Activated naive CD8-positive, alpha-beta T cell (primary cell): ENCODE results near the gene RNU6-1.
A peak's percentile ranks its signal among the peaks of the same experiment; 100 is the strongest.

ENCODE experiments used
- H3K27ac Mint-ChIP-seq: one replicate; pipeline ENCODE4 v1.8.0; 2021; ENCODE audit warnings: mixed read lengths
- H3K27me3 Mint-ChIP-seq: one replicate; pipeline ENCODE4 v1.8.0; 2021; ENCODE audit warnings: mixed read lengths
- H3K36me3 Mint-ChIP-seq: one replicate; pipeline ENCODE4 v1.8.0; 2021; ENCODE audit warnings: mixed read lengths
- H3K4me1 Mint-ChIP-seq: one replicate; pipeline ENCODE4 v1.8.0; 2021; ENCODE audit warnings: low read depth, mixed read lengths
- H3K4me3 Mint-ChIP-seq: one replicate; pipeline ENCODE4 v1.8.0; 2021; ENCODE audit warnings: mild to moderate bottlenecking, mixed read lengths
- H3K9me3 Mint-ChIP-seq: one replicate; pipeline ENCODE4 v1.8.0; 2021; ENCODE audit warnings: low read depth, mixed read lengths

The RNU6-1 gene

DNA sequence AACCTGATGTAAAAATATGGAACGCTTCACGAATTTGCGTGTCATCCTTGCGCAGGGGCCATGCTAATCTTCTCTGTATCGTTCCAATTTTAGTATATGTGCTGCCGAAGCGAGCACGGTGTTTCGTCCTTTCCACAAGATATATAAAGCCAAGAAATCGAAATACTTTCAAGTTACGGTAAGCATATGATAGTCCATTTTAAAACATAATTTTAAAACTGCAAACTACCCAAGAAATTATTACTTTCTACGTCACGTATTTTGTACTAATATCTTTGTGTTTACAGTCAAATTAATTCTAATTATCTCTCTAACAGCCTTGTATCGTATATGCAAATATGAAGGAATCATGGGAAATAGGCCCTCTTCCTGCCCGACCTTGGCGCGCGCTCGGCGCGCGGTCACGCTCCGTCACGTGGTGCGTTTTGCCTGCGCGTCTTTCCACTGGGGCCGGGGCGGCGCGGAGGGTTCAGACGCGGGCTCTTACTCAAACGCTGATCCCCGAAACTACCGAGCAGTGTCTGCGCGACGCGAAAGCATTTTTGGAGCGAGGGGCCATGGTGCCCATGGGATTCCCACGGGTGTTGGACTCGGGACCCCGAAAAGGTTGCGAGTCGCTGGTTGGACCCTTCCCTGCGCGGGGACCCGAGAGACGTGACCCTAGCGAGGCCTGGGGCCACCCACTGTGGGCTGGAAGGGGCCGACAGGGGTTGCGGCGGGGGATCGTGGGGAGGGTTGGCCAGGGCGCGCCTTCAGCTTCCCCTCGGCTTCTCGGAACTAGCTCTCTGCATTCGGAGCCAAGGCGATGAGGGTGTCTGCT lies at the start of gene RNU6-1:
TSS of gene RNU6-1 (minus strand) at position 117 of the 820 bp plus-strand sequence.
- Mint-ChIP-seq H3K4me3 (peak within 1 kb of the TSS; percentile 92), H3K36me3 (no peaks in the 10 kb centered on the region), H3K4me1 (peaks cover 29% of the 10 kb centered on the region), H3K9me3 (no peaks in the 10 kb centered on the region), H3K27ac (peak within 1 kb of the TSS; percentile 97), H3K27me3 (no peaks in the 10 kb centered on the region)

DNA sequence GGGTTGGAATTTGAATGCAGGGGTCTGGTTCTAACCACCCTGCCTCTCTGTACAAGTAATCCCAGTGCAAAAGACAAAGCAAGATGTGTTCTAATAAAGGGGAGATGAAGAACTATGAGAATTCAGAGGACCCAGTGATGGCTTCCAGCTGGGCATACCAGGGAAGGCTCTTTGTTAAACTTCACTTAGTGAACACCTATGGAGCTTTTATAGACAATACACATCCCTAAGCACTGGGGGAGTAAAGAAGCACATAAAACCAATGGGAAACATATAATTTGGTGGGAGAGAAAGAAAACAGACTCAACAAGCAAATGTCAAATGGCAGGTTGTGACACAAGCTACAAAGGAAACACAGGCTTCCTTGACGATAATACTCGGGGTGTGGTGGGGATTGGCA lies 47.9 kb upstream of the RNU6-1 start:
- Mint-ChIP-seq H3K4me1 (peaks cover 13% of the 10 kb centered on the region), H3K27ac (no peak overlapping the region), H3K4me3 (no peak overlapping the region), H3K9me3 (no peaks in the 10 kb centered on the region), H3K36me3 (no peaks in the 10 kb centered on the region), H3K27me3 (peaks cover 9% of the 10 kb centered on the region)

DNA sequence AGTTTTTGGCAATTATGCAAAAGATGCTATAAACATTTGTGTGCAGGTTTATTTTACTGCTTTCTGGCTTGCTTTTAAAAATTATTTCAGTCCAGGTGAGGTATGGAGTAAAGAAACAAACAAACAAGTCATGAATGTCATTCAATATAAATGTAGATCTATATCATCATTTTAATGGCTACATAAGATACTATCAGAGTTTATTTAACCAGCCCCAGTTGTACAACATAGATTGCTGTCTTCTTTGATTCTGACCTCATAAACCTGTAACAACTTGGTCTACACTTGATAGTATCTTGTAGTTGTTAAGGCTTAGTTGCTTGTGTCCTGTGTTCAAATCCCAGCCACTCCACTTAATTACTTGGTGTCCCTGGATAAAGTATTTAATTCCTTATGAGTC lies 46.0 kb upstream of the RNU6-1 start:
- Mint-ChIP-seq H3K27me3 (peaks cover 9% of the 10 kb centered on the region), H3K27ac (no peak overlapping the region), H3K9me3 (no peaks in the 10 kb centered on the region), H3K4me3 (no peak overlapping the region), H3K36me3 (no peaks in the 10 kb centered on the region), H3K4me1 (peaks cover 22% of the 10 kb centered on the region)

DNA sequence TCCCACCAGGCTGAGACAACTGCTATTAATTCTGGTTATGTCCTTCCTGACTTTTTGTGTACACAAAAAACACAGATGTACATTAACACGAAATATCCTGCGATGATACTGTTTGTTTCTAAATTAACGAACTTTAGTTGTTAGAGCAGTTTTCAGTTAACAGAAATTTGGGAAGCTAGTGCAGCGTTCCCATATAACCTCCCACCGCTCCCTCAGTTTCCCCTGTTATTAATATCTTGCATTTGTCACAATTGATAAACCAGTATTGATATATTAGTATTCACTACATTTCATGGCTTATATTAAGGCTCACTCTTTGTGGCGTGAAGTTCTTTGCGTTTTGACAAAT lies 45.3 kb upstream of the RNU6-1 start:
- Mint-ChIP-seq H3K36me3 (no peaks in the 10 kb centered on the region), H3K27ac (no peak overlapping the region), H3K9me3 (no peaks in the 10 kb centered on the region), H3K27me3 (peaks cover 9% of the 10 kb centered on the region), H3K4me1 (peaks cover 22% of the 10 kb centered on the region), H3K4me3 (peak overlapping the region; percentile 63)

DNA sequence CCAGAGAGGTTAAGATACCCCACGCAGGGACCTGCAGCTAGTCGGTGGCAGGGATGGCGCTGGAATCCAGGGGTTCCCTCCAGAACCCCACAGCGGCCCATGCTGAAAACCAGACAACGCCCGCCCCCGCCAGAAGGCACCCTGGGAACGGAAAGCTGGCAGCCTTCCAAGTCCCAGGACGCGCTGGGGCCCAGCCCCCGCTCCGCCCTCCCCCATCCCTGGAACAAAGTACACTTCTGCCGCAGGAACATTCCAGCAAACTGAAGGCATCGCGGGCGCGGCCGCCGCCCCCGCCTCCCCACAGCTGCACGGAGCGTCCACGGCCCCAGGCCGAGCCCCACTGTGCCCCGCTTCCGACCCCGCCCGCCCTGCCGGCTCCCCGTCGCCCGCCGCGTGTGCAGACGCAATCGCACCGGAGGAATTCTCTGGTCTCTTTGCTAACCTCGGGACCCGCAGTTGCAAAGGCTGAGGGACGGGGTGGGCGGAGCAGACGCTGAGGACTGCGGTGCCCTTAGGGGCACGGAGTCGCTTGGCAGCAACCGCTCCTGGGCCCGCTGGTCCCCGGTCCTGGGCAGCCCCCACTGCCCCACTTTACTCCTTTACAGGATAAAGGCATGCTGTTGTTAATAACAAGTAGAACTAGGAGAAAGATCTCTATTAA lies 44.8 kb upstream of the RNU6-1 start:
- H3K27ac Mint-ChIP-seq, result no peak overlapping the region
- H3K27me3 Mint-ChIP-seq, result peaks cover 9% of the 10 kb centered on the region
- peaks cover 22% of the 10 kb centered on the region for H3K4me1 Mint-ChIP-seq
- no peaks in the 10 kb centered on the region for H3K9me3 Mint-ChIP-seq
- no peaks in the 10 kb centered on the region for H3K36me3 Mint-ChIP-seq
- peak overlapping the region; percentile 63 for H3K4me3 Mint-ChIP-seq

DNA sequence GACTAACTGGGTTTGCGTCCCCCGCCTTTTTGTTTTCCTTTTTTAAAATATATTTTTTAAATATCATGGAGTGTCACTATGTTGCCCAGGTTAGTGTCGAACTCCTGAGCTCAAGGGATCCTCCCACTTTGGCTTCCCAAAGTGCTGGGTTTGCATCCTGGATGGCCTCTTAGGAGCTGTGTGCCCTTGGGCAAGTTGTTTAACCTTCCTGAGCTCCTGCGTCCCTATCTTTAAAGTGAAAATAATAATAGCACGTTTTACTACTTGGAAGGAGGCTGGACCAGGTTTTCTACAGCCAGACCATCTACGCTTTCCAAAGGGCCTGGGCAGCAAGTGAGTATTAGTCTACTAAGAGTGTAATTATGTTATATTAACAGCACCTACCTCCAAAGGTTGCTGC lies 44.2 kb upstream of the RNU6-1 start:
- Mint-ChIP-seq H3K27ac (no peak overlapping the region), H3K4me1 (peaks cover 22% of the 10 kb centered on the region), H3K9me3 (no peaks in the 10 kb centered on the region), H3K27me3 (peaks cover 10% of the 10 kb centered on the region), H3K36me3 (no peaks in the 10 kb centered on the region), H3K4me3 (peak overlapping the region; percentile 63)

DNA sequence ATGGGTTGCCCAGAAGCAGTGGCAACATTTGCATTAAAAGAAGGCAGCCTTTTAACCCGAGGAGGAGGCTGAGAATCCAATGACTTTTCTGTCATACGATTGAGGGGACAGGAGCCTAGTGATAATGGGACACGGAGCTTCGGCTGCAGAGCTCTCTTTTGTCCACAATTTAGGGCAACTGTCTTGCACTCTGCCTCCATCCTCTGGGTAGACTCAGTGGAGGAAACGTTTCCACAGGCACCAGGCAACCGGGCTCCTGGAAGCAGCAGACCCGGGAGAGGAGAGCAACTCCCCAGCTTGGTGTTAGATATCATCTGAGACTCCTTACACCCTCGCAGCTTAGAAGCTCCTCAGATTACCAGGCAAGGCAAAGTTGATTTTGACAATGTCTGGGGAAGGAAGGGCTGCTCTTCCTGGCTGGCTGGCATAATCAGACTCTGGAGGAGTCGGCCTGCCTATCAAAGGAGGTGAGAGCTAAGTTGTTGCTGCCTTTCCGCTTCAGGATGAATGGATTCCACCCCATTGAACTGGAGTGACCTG lies 43.5 kb upstream of the RNU6-1 start:
- H3K27me3 Mint-ChIP-seq, result peaks cover 8% of the 10 kb centered on the region
- H3K36me3 Mint-ChIP-seq, result no peaks in the 10 kb centered on the region
- H3K4me3 Mint-ChIP-seq, result no peak overlapping the region
- H3K27ac Mint-ChIP-seq, result no peak overlapping the region
- H3K9me3 Mint-ChIP-seq, result no peaks in the 10 kb centered on the region
- peaks cover 22% of the 10 kb centered on the region for H3K4me1 Mint-ChIP-seq

DNA sequence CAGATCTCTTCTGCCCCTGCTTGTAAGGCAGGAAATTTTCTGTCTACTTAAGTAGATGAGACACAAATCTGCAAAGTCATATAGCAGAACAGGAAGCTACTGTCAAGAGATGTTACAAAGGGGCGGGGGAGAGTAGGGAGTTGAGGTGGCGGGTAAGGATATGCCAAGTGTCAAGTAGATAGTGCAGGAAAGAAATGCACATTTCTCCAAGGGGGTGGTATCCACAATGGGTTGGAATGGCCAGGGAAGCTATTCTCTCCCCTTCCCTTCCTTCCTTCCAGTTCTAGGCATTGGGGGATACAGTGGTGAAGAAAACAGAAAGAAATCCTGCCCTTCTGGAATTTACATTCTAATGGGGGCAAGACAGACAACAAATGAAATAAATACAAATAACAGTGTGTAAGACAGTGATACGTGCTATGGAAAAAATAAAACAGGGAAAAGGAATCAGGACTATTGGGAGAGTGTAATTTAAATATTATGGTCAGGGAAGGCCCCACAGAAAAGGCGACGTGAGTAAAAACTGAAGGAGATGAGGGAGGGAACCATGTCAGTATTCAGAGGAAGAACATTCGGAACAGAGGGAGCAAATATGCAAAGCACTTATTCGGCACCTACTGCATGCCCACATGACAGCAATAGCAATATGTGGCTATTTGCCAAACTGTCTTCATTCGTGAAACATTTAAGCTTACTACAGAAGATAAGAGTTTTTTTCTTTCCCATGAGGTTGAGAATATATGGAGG lies 42.8 kb upstream of the RNU6-1 start:
- Mint-ChIP-seq H3K36me3 (no peaks in the 10 kb centered on the region), H3K9me3 (no peaks in the 10 kb centered on the region), H3K4me3 (no peak overlapping the region), H3K27ac (no peak overlapping the region), H3K27me3 (peaks cover 10% of the 10 kb centered on the region), H3K4me1 (peaks cover 22% of the 10 kb centered on the region)

DNA sequence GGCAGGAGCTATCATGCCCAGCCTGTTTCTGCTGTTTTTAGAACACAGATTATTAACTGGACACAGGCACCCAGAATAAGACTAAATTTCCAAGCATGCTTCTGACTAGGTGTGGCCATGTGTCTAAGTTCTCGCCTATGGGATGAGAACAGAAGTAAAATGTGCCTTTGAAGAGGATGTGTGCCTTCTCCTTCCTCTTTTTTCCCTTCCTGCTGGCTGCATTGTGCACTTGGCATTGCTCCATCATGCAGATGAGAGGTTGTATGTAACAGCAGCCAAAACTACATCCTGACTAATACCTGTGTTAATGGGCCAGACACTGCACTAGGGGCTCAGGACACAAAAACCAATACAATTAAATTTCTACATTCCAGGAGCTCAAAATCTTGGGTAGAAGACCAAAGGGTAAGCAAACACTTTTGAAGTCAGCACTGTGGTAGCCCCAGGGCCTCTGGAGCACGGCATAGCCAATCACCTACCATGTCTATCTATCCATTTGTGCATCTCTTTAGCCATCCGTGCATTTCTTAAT lies 40.9 kb upstream of the RNU6-1 start:
- Mint-ChIP-seq H3K27me3 (peaks cover 10% of the 10 kb centered on the region), H3K9me3 (no peaks in the 10 kb centered on the region), H3K27ac (no peak overlapping the region), H3K4me3 (no peak overlapping the region), H3K4me1 (peaks cover 22% of the 10 kb centered on the region), H3K36me3 (no peaks in the 10 kb centered on the region)

DNA sequence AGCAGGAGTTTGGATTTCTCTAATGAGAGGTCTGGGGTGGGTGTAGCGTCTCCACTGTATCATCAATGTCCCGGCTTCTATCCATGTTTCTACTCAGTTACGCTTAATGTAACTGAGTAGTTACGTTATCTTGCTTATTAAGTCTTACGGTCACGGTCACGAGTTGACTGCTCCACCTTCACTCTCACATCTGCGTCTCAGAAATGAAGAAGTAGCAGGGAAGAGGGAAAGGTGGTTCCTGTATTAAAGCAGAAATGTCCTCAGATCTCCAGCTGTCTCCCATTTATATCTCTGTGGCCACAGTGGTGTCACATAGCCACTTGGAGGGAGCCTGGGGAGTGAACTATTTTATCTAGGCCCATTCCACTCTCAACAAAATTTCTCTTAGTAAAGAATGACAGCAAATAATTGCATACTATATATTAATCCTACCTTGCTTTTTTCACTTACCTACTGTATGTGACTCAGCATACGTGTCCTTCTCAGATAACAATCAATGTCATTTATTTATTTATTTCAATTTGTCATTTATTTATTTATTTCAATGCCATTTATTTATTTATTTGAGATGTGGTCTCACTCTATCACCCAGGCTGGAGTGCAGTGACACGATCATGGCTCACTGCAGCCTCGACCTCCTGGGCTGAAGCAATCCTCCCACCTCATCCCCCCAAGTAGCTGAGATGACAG lies 39.7 kb upstream of the RNU6-1 start:
- no peaks in the 10 kb centered on the region for H3K36me3 Mint-ChIP-seq
- H3K4me3 Mint-ChIP-seq, result no peak overlapping the region
- peaks cover 13% of the 10 kb centered on the region for H3K4me1 Mint-ChIP-seq
- no peak overlapping the region for H3K27ac Mint-ChIP-seq
- no peaks in the 10 kb centered on the region for H3K9me3 Mint-ChIP-seq
- peaks cover 5% of the 10 kb centered on the region for H3K27me3 Mint-ChIP-seq

DNA sequence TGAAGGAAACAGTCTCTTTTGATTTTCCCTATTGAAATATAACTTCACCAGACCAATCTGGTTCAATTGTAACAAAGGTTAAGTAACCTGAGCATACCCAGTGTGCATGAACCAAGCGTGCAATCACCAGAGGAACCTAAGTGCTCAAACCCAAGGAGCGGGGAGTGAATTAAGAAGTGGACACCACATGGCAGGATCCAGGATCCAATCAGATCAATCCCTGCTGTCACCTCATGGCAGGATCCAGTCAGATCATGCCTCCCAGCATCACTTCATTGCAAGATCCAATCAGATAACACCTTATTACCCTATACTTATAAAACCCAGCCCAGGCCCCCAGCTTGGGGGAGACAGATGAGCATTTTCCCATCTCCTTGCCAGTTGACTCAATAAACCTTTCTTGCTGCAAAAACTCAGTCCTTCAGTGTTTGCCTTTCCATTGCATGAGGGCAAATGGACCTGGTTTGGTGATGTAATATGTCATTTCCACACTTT lies 38.9 kb upstream of the RNU6-1 start:
- no peak overlapping the region for H3K27ac Mint-ChIP-seq
- H3K9me3 Mint-ChIP-seq, result peaks cover 5% of the 10 kb centered on the region
- H3K36me3 Mint-ChIP-seq, result no peaks in the 10 kb centered on the region
- no peak overlapping the region for H3K4me3 Mint-ChIP-seq
- peaks cover 5% of the 10 kb centered on the region for H3K27me3 Mint-ChIP-seq
- peaks cover 13% of the 10 kb centered on the region for H3K4me1 Mint-ChIP-seq

DNA sequence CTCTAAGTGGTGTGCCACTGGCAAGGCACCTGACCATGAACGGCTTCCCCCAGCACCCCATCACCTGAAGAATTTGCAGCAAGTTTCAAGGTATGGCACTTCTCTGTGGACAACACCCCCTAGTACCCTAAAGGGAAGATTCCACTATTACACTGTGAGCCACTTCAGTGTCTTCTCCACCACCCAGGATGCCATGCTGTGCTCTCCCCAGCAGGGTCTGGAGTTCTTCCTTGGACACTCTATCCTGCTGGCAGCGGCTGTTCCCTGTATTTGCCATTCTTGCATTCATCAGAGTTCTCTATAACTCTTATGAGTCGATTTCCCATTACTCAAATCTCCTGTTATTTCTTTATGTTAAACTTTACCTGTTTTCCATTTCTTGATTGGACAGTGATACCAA lies 33.9 kb upstream of the RNU6-1 start:
- Mint-ChIP-seq H3K9me3 (peaks cover 21% of the 10 kb centered on the region), H3K27me3 (peaks cover 5% of the 10 kb centered on the region), H3K4me1 (peaks cover 3% of the 10 kb centered on the region)

DNA sequence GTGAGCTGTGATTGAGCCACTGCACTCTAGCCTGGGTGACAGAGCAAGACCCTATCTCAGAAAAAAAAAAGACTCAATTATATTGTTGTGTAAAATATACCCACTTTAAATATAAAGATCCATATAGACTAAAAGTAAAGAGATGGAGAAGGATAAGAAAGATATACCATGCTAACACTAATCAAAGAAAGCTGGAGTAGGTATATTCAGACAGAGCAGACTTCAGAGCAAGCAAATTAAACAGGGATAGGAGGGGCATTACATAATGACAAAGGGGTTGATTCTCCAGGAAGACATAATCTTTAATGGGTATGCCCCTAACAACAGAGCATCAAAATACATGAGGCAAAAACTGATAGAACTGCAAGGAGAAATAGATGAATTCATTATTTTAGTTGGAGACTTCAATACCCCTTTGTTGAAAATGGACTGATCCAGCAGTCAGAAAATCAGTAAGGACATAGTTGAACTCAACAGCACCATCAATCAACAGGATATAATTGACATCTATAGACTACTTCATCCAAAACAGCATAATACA lies 31.1 kb upstream of the RNU6-1 start:
- Mint-ChIP-seq H3K27me3 (peaks cover 2% of the 10 kb centered on the region), H3K36me3 (peaks cover 3% of the 10 kb centered on the region), H3K4me3 (no peak overlapping the region), H3K27ac (no peak overlapping the region), H3K9me3 (peaks cover 21% of the 10 kb centered on the region), H3K4me1 (peaks cover 3% of the 10 kb centered on the region)

More for the DNA sequence above, 33.9 kb upstream of the RNU6-1 start:
- Mint-ChIP-seq H3K27ac (no peak overlapping the region), H3K36me3 (peaks cover 3% of the 10 kb centered on the region), H3K4me3 (no peak overlapping the region)

DNA sequence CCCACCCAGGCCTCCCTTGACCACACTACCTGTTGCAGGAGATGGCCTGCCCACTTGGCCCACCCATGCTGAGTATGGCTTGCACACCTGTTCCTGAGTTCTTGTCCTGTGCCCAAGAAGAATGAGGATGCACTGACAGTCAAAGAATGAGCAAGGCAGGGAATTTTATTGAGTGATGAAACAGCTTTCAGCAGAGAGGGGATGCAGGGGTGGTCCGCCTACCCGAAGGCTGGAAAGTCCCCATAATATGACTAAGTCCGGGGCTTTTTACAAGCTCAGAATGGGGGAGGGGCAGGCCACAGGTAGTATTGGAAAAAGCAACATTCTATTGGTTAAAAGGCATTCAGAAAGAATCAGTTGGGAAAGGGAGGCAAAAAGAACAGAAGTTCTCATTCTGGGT lies 29.9 kb upstream of the RNU6-1 start:
- peaks cover 2% of the 10 kb centered on the region for H3K27me3 Mint-ChIP-seq
- no peak overlapping the region for H3K4me3 Mint-ChIP-seq
- H3K9me3 Mint-ChIP-seq, result peaks cover 21% of the 10 kb centered on the region
- H3K4me1 Mint-ChIP-seq, result peaks cover 3% of the 10 kb centered on the region
- peaks cover 3% of the 10 kb centered on the region for H3K36me3 Mint-ChIP-seq
- H3K27ac Mint-ChIP-seq, result no peak overlapping the region
